ENCODE results near the gene TSPAN18.

The TSPAN18 gene

DNA sequence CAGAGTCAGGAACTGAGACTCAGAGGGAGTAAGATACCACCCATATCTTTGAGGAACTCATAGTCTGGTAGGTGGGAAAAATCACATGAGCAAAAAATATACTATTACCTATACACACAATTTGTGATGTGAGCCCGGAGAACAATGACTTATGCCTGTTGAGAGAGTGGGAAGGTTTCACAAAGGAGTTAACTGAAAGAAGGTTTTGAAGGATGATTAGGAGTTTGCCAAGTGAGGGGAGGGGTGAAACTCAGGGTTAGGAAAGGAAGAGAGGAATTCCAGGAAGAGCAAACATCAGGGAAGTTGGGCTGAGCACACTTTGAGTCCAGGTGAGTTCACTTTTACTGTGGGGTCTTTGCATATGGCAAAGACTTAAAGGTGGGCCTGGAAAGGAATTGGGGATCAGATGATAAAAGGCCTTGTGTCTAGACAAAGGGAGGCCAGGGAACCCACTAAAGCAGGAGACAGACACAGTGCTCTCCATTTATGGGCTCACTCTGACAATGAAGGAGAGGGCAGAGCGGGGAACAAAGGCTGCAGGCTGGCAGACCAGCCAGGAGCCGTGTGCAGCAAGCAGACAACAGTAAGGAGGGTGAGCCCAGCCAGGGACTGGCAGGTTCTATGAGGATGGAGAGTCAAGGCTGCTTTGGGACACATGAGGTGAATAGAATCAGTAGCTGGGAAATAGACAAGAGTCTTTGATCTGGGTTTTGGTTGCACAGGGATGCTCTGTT, 33.1 kb downstream of the TSPAN18 start:
- DNase-seq (ENCODE audit: low read depth in 3 of 3), result no peak

DNA sequence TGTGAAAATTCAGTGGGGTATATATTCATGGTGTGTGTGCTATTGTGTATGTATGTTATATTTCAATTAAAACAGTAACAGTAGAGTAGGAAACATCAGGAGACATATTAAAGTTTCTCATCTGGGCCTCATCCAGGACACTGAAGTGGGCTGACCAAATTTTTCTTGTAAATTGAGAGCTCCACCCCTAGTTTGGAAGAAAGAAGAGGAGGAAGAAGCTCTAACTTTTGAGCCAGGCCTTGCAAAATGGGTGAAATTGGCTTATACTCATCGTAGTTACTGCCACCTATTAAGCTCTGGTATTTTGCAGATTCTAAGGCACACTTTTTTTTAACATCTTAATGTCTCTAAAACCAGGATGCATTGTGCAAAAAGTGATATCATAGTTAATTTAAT, 33.7 kb downstream of the TSPAN18 start:
- DNase-seq (ENCODE audit: low read depth in 3 of 3), result no peak

- no peak for DNase-seq (ENCODE audit: low read depth in 3 of 3)
Observed at GRCh38 chr11:44760917-44761550, 34.3 kb downstream of the TSPAN18 start.

GRCh38 chr11:44761551-44761961, 34.8 kb downstream of the TSPAN18 start:
- DNase-seq (ENCODE audit: low read depth in 3 of 3), result no peak

GRCh38 chr11:44763121-44763820, 36.5 kb downstream of the TSPAN18 start:
- no peak for DNase-seq (ENCODE audit: low read depth in 3 of 3)

DNA sequence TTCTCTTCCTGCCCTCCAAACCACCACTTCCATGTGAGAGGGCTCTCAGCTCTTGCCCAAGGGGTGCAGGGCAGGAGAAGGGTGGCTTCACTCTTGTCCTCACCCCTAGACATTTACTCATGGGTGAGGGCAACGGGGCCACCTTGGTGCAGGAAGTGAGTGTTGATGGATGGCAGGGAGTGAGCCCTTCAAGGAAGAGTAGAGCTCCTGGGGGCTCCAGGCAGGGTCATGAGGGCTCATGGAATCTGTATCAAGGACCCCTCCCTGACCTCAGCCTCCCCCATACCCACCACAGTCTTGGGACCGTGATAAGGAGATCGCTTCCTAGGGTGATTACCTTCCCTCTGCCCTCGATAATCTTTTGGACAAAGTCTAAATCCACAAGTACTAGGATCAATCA, 37.8 kb downstream of the TSPAN18 start:
- no peak for DNase-seq (ENCODE audit: low read depth in 3 of 3)

DNA sequence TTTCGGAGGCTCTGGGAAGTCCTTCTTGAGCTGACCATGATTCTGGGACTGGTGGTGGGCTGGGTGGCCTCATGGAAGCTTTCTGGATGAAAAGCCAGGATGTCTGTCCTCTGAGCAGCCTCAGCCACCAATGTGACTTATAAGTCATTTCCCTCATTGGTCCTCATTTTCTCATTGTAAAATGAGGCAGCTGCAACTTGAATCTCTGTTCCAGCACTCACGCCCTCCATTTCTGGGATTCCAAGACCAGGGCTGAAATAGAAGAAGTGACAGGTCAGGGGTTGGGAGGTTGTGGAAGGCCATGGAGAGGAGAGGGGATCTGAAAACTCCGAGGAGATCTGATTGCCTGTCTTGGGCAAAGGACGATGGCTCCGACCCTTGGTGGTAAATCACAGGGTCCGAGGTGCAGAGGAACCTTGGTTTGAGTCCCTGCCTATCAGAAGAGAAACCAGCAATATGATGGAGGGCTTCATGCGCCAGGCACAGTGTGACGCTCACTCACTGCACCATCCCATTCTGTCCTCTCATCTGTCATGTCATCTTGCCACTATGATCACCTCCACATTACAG, 38.3 kb downstream of the TSPAN18 start:
- no peak for DNase-seq (ENCODE audit: low read depth in 3 of 3)

- DNase-seq (ENCODE audit: low read depth in 3 of 3), result no peak
Observed at GRCh38 chr11:44765676-44766075, 38.9 kb downstream of the TSPAN18 start.

DNA sequence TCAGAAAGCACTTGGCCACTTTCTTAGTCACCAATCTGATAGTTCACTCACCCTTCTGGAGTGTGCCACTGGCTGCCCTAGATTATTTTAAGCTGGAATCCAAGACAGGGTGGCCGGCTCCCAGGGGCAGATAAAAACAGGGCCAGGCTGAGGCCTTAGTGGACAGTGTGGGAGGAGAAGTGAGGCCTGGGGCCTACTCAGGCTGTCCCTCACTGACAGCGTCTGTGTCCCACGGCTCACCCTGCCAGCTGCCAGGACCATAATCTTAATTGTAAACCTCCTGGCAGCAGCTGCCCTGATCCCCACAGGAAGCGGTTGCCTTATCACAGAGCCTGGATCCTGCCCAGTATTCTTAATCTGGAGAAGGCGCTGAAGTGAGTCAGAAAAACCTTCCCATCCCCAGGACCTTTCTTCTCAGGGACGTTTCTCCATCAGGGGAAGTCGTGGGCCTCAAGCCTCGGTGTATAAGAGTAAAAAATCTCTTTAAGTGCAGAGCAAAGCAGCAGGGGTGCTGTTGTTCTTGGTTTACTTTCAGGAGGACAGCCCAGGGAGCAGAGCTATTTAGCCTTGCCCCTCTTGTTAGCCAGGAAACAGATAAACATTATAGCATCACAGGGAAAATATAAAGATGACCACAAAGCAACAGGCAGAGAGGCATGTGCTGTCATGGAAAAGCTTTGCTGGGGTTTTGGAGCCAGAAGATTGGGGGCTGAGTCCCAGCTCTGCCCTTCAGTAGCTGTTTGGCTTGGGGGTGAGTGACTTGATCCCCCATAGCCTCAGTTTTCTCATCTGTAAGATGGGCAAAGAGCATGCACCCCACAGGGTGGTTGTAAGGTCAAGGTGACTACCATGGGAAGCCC, 39.6 kb downstream of the TSPAN18 start:
- DNase-seq (ENCODE audit: low read depth in 3 of 3), result no peak

DNA sequence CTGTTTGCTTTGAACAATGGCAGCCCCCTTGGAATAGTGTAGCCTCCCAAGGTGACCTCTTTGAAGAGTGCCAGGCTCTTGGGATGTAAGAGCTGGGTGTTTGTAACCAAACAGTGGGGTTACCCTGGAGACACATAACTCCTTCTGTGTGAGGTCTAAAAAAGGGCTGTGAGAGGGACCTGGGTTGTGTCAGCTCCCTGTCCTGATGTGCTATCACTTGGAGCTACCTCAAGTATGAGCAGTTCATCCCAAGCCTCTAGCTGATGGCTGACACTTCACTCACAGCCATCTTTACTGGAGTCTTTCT, 40.2 kb downstream of the TSPAN18 start:
- DNase-seq (ENCODE audit: low read depth in 3 of 3), result no peak

GRCh38 chr11:44767421-44767820, 40.7 kb downstream of the TSPAN18 start:
- DNase-seq (ENCODE audit: low read depth in 3 of 3), result no peak

- no peak for DNase-seq (ENCODE audit: low read depth in 3 of 3)
Observed at GRCh38 chr11:44770401-44770800, 43.6 kb downstream of the TSPAN18 start.

DNA sequence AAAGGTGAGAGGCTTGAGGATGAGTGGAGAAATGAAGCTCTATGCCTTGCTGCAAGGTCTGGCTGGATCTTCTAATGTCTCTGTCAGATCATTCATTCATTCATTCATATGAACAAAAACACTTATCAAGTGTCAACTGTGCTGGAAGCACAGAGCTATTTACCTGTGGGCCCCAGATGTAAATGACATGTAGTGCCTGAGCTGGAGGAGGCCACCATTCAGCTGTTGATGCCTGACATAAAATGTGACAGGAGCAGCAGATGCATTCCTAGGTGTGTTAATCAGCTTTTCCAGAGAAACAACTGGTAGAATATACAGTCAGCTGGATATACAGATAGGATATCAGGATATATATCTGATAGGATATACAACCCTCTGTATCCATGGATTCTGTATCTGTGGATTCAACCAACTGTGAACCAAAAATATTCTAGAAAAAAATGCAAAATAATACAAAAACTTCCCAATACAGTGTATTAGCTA, 44.5 kb downstream of the TSPAN18 start:
- DNase-seq (ENCODE audit: low read depth in 3 of 3), result no peak

DNA sequence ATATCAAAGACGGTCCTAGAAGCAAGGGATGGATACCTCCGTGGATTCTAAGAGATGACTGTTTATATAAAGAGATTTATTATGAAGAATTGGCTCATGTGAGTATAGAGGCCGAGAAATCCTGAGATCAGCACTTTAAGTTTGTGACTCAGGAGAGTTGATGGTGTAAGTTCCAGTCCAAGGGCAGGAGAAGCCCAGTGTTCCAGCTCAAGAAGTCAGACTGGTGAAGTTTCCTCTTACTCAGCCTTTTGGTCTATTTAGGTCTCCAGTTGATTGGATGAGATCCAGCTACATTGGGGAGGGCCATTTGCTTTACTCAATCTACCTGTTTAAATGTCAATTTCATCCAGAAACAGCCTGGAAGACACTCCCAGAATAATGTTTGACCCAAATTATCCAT, 45.1 kb downstream of the TSPAN18 start:
- no peak for DNase-seq (ENCODE audit: low read depth in 3 of 3)

- no peak for DNase-seq (ENCODE audit: low read depth in 3 of 3)
Observed at GRCh38 chr11:44773351-44773965, 46.7 kb downstream of the TSPAN18 start.

- DNase-seq (ENCODE audit: low read depth in 3 of 3), result no peak
Observed at GRCh38 chr11:44774108-44774507, 47.3 kb downstream of the TSPAN18 start.

- DNase-seq (ENCODE audit: low read depth in 3 of 3), result no peak
Observed at GRCh38 chr11:44774731-44775130, 48.0 kb downstream of the TSPAN18 start.

- peak; percentile 46 to 66 (median 46) for DNase-seq (ENCODE audit: low read depth in 3 of 3)
Observed at GRCh38 chr11:44775366-44775984, 48.7 kb downstream of the TSPAN18 start.

GRCh38 chr11:44775985-44776446, 49.3 kb downstream of the TSPAN18 start:
- DNase-seq (ENCODE audit: low read depth in 3 of 3), result no peak

- no peak for DNase-seq (ENCODE audit: low read depth in 3 of 3)
Observed at GRCh38 chr11:44776551-44777208, 49.9 kb downstream of the TSPAN18 start.
